ENCODE results near the gene DENND4A.

Gene DENND4A

DNA sequence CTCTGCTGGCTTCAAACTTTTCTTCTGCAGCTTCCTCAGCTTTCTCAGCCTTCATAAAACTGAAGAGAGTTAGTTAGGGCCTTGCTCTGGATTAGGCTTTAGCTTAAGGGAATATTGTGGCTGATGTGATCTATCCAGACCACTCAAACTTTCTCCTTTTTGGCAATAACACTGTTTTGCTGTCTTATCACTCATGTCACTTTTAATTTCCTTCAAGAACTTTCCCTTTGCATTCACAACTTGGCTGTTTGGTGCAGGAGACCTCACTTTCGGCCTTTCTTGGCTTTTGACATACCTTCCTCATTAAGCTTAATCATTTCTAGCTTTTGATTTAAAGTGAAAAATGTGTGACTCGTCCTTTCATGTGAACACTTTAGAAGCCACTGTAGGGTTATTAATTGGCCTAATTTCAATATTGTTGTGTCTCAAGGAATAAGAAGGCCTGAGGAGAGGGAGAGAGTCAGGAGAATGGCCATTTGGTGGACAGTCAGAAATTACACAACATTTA lies 109.6 kb downstream of the DENND4A start:
- DNase-seq (ENCODE audit: low read depth in 2 of 2, low spot score in 1 of 2) = no peak

GRCh38 chr15:65680544-65680943 lies 111.5 kb downstream of the DENND4A start:
- no peak for DNase-seq (ENCODE audit: low read depth in 2 of 2, low spot score in 1 of 2)

DNA sequence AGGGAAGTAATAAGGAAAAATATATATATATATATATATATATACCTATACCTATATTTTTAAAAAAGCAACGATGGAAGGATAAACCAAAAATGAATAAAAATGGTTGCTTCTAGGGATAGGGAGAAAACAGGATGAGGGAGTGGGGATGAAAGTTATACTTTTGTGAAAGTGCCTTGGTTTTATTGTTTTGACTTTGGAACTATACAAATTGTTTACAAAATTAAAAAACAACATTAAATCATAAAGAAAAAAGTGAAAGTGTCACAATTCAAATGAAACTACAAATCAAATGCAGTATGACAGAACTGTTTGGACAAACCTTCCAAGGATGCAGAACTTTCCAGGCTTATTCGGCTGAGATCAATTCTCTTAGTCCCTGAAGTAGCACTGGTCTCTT lies 116.0 kb downstream of the DENND4A start:
- DNase-seq (ENCODE audit: low read depth in 2 of 2, low spot score in 1 of 2) = no peak

GRCh38 chr15:65675551-65675950 lies 116.5 kb downstream of the DENND4A start:
- DNase-seq (ENCODE audit: low read depth in 2 of 2, low spot score in 1 of 2) = no peak

GRCh38 chr15:65666257-65666656 lies 125.8 kb downstream of the DENND4A start:
- no peak for DNase-seq (ENCODE audit: low read depth in 2 of 2, low spot score in 1 of 2)

GRCh38 chr15:65663521-65663920 lies 128.6 kb downstream of the DENND4A start:
- DNase-seq (ENCODE audit: low read depth in 2 of 2, low spot score in 1 of 2) = no peak

GRCh38 chr15:65660927-65661326 lies 131.2 kb downstream of the DENND4A start:
- DNase-seq (ENCODE audit: low read depth in 2 of 2, low spot score in 1 of 2) = no peak

GRCh38 chr15:65659502-65660052 lies 132.5 kb downstream of the DENND4A start:
- DNase-seq (ENCODE audit: low read depth in 2 of 2, low spot score in 1 of 2) = no peak

GRCh38 chr15:65655457-65655856 lies 136.6 kb downstream of the DENND4A start:
- DNase-seq (ENCODE audit: low read depth in 2 of 2, low spot score in 1 of 2) = no peak

- DNase-seq (ENCODE audit: low read depth in 2 of 2, low spot score in 1 of 2) = no peak
These were observed 137.1 kb downstream of the DENND4A start for GRCh38 chr15:65655026-65655425.

GRCh38 chr15:65653801-65654521 lies 138.1 kb downstream of the DENND4A start:
- DNase-seq (ENCODE audit: low read depth in 2 of 2, low spot score in 1 of 2) = no peak

- DNase-seq (ENCODE audit: low read depth in 2 of 2, low spot score in 1 of 2) = no peak
These were observed 138.8 kb downstream of the DENND4A start for GRCh38 chr15:65653341-65653740.

- no peak for DNase-seq (ENCODE audit: low read depth in 2 of 2, low spot score in 1 of 2)
These were observed 140.0 kb downstream of the DENND4A start for GRCh38 chr15:65651831-65652749.

GRCh38 chr15:65651042-65651322 lies 141.1 kb downstream of the DENND4A start:
- DNase-seq (ENCODE audit: low read depth in 2 of 2, low spot score in 1 of 2) = no peak

DNA sequence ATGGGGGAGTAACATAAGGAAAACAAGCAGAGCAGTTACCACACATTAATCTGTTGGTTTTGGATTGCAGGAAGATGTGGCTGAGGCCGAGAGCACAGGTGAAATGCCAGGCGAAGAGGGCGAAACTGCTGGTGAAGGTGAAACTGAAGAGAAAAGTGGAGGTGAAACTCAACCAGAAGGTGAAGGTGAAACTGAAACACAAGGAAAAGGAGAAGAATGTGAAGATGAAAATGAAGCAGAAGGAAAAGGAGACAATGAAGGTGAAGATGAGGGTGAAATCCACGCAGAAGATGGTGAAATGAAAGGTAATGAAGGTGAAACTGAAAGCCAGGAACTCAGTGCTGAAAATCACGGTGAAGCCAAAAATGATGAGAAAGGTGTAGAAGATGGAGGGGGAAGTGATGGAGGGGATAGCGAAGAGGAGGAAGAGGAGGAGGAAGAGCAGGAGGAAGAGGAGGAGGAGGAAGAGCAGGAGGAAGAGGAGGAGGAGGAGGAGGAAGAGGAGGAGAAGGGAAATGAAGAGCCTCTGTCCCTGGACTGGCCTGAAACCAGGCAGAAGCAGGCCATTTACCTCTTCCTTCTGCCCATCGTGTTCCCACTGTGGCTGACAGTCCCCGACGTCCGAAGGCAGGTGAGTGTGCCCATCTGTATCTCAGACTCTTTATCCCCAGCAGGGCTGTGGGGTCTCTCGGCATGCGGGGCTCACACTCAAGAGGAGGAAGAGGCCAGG lies 141.6 kb downstream of the DENND4A start:
- no peak for DNase-seq (ENCODE audit: low read depth in 2 of 2, low spot score in 1 of 2)

DNA sequence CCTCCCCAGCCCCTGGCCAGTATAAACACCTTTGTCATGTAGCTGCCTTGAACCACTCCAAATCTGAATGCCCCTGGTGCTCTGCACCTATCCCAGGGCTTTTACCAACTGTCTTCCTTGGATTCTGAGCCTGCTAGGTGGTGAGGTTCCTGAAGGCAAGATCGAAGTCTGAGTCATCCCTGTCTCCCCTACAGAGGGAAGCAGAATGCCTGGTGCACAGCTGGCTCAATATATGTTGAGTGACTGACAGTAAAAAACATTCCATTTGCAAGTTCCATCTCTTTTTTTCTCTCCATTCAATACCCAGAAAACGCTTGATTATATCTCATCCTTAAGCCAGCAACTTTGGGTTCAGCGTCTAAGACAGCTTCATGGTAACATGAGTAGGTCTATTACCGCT lies 145.6 kb downstream of the DENND4A start:
- no peak for DNase-seq (ENCODE audit: low read depth in 2 of 2, low spot score in 1 of 2)

DNA sequence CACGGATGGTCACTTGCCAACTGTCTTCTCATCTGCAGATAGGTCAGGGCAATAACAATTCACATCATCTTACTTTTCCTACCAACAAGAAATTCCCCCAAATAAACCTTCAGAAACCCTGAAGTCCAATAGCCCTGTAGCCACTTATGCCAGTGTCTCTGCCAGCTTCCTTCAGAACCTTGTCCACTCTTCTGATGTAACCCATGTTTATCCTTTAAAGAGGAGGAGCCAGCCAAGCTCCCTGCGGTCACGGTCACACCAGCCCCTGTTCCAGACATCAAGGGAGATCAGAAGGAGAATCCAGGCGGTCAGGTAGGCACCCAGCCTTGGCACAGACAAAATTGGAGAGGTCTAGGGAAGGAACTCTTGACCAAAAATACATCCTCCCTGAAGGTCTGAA lies 146.7 kb downstream of the DENND4A start:
- DNase-seq (ENCODE audit: low read depth in 2 of 2, low spot score in 1 of 2) = no peak

DNA sequence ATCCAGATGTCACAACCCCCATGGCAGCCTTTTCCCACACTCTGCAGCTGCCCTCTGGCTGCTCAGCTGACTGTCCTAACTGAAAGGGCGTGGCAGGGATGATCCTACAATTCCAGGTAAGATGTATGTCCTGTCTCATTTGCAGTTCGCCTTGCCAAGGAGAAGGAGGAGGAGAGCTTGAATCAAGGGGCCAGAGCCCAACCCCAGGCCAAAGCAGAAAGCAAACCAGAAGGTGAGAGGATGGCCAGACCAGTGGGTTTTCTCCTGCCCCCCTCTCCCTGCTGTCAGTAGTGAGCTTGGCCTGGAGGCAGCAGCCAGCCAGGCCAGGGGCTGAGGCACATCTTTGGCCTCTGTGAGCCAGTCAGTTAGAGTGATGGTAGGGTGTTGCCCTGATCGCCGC lies 147.8 kb downstream of the DENND4A start:
- no peak for DNase-seq (ENCODE audit: low read depth in 2 of 2, low spot score in 1 of 2)

- no peak for DNase-seq (ENCODE audit: low read depth in 2 of 2, low spot score in 1 of 2)
These were observed 149.5 kb downstream of the DENND4A start for GRCh38 chr15:65642594-65642993.

DNA sequence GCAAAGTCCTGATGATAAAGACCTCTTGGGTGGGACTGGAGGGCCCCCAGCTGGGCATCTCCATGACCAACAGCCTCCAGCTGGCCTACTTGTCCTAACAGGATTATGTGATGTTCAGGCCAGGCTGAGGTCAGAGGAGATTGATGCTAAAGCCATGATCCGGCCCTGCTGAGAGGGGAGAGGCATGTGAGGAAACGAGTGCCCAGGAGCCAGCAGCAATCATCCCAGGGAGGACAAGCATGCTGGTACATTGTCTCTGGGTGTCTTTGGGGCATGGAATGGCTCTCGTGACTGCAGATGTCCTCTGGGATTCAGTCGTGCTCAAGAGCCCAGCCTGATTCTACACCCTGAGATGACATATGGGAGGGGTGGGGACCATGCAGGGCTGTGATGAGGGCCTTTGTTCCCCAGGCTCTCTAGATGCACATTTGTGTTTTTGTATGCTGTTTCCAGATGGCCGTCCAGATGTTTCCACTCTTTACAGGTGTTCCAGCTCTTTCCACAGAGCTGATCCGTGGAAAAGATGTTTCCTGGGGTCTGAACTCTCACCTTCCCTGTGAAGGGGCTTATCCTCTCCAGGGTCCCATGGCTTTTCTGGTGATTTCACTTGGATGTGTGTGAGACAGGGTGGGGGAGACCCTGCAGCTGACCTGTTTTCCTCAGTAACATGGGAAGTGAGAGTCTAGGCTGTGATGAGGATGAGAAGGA lies 150.2 kb downstream of the DENND4A start:
- no peak for DNase-seq (ENCODE audit: low read depth in 2 of 2, low spot score in 1 of 2)

DNA sequence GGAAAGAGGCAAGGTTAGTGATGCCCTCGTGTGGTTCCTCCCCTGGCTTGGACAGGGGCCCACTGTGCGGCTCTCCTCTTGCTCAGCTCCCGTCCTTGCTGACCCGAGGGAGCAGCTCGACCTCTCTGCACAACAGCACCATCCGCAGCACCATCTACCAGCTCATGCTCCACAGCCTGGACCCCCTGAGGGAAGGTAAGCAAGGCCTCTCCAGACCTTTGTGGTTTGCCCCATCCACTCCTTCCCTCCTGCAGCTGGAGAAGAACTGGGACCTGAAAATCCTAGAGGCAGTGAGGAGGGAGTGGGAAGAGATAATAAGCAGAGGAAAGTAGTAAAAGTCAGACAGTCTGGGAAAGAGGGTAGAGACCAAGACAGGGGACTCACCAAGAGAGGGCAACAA lies 152.6 kb downstream of the DENND4A start:
- no peak for DNase-seq (ENCODE audit: low read depth in 2 of 2, low spot score in 1 of 2)
